GM23338 (cell line): ENCODE data around the gene ASB11. TPM values are rescaled to one million over a fixed set of nuclear protein-coding genes. Genes with fewer than 3 reads are reported as not detected.

ENCODE experiments used
- ATAC-seq: fragments of 200-7000 bp; cut with Tn5 transposase; 3 replicates; pipeline ENCODE4 v1.9.1; 2020
- DNase-seq: peaks from one replicate; pipeline ENCODE4 v3.0.0-alpha.2; 2015; ENCODE audit warnings: low spot score
- H2AFZ ChIP-seq: fragments of 200-600 bp; sonication (generic); 2 replicates; pipeline ENCODE4 v1.8.0; 2016; ENCODE audit warnings: antibody characterized with exemption, mild to moderate bottlenecking, moderate library complexity
- H3F3A ChIP-seq: fragments of 200-600 bp; sonication (generic); replicated peaks from 2 replicates; pipeline ENCODE4 v1.8.0; 2017; ENCODE audit warnings: antibody characterized with exemption, mixed run types, low read depth
- H3K27ac ChIP-seq: fragments of 200-600 bp; sonication (generic); 2 replicates; pipeline ENCODE4 v1.6.1; 2016; ENCODE audit warnings: low read depth
- H3K27me3 ChIP-seq: fragments of 200-600 bp; sonication (generic); 2 replicates; pipeline ENCODE4 v1.8.0; 2016; ENCODE audit warnings: mild to moderate bottlenecking, mixed run types, moderate library complexity; ENCODE audit not compliant: insufficient read depth
- H3K36me3 ChIP-seq: fragments of 200-600 bp; sonication (generic); 2 replicates; pipeline ENCODE4 v1.8.0; 2016; ENCODE audit warnings: mild to moderate bottlenecking; ENCODE audit not compliant: insufficient read depth
- H3K4me1 ChIP-seq: fragments of 200-600 bp; sonication (generic); 2 replicates; pipeline ENCODE4 v1.8.0; 2016; ENCODE audit warnings: mild to moderate bottlenecking, moderate library complexity; ENCODE audit not compliant: insufficient read depth
- H3K4me2 ChIP-seq: fragments of 200-600 bp; sonication (generic); 2 replicates; pipeline ENCODE4 v1.7.1; 2017; ENCODE audit warnings: mixed run types
- H3K4me3 ChIP-seq: fragments of 200-600 bp; sonication (generic); 2 replicates; pipeline ENCODE4 v1.6.1; 2016; ENCODE audit warnings: mixed run types
- H3K79me2 ChIP-seq: fragments of 200-600 bp; sonication (generic); replicated peaks from 2 replicates; pipeline ENCODE4 v1.8.0; 2017; ENCODE audit warnings: mild to moderate bottlenecking; ENCODE audit not compliant: insufficient read depth
- H3K9me2 ChIP-seq: fragments of 200-600 bp; sonication (generic); 2 replicates; pipeline ENCODE4 v1.8.0; 2017; ENCODE audit not compliant: insufficient read depth
- H4K20me1 ChIP-seq: fragments of 200-600 bp; sonication (generic); replicated peaks from 2 replicates; pipeline ENCODE4 v1.8.0; 2017; ENCODE audit warnings: mild to moderate bottlenecking; ENCODE audit not compliant: insufficient read depth
- H3K27ac Mint-ChIP-seq: 2 replicates; pipeline ENCODE4 v1.8.0; 2020; ENCODE audit warnings: inconsistent platforms, mild to moderate bottlenecking, moderate library complexity, mixed read lengths
- H3K27me3 Mint-ChIP-seq: 3 replicates; pipeline ENCODE4 v1.8.0; 2022; ENCODE audit warnings: low read depth, mild to moderate bottlenecking, moderate library complexity, mixed read lengths, inconsistent platforms; ENCODE audit not compliant: insufficient read depth, poor library complexity
- H3K36me3 Mint-ChIP-seq: 3 replicates; pipeline ENCODE4 v1.8.0; 2021; ENCODE audit warnings: low read depth, mild to moderate bottlenecking, inconsistent platforms, moderate library complexity, mixed read lengths
- H3K4me1 Mint-ChIP-seq: 3 replicates; pipeline ENCODE4 v1.8.0; 2020; ENCODE audit warnings: mild to moderate bottlenecking, inconsistent platforms, mixed read lengths
- H3K4me3 Mint-ChIP-seq: 3 replicates; pipeline ENCODE4 v1.8.0; 2021; ENCODE audit warnings: moderate library complexity, mild to moderate bottlenecking, inconsistent platforms, mixed read lengths
- H3K9me3 Mint-ChIP-seq: 3 replicates; pipeline ENCODE4 v1.8.0; 2020; ENCODE audit warnings: moderate library complexity, mild to moderate bottlenecking, inconsistent platforms, mixed read lengths
- CREB1 ChIP-seq: fragments of 250-450 bp; sonication (Bioruptor Pico); IDR thresholded peaks from 2 replicates; pipeline ENCODE4 v1.5.0; 2020; ENCODE audit warnings: low read depth, mild to moderate bottlenecking, moderate library complexity
- NANOG ChIP-seq: IDR thresholded peaks from 2 replicates; pipeline ENCODE4 v1.6.1; 2016; ENCODE audit warnings: antibody characterized with exemption, borderline replicate concordance
- STAT1 ChIP-seq: IDR thresholded peaks from one replicate; pipeline ENCODE4 v1.6.1; 2016; ENCODE audit warnings: antibody characterized with exemption; ENCODE audit not compliant: unreplicated experiment
- polyA plus RNA-seq: library from polyadenylated mRNA; unstranded; fragments of >200 nt; fragmentation: Nextera tagmentation; extraction: Ambion mirVana; gene quantifications from 2 replicates; pipeline ENCODE4 v1.2.1, GENCODE V29; 2016
- total RNA-seq: library from RNA; depleted of rRNA; stranded (reverse); fragments of >200 nt; shearing (Covaris generic); gene quantifications from 2 replicates; pipeline ENCODE4 v1.2.3, GENCODE V29; 2014
- TF ChIP-seq, protein P1 (sequence below): IDR thresholded peaks from one replicate; pipeline ENCODE4 v1.6.1; 2018; ENCODE audit warnings: antibody characterized with exemption; ENCODE audit not compliant: unreplicated experiment
- TF ChIP-seq, protein P2 (sequence below): IDR thresholded peaks from 2 replicates; pipeline ENCODE4 v1.6.1; 2016; ENCODE audit warnings: antibody characterized with exemption
- TF ChIP-seq, protein P3 (sequence below), 2 experiments: fragments of 200-600 bp in 1 of 2; sonication (generic) in 1 of 2; conservative IDR thresholded peaks; 2 replicates each; pipeline versions ENCODE4 v1.5.1 to v1.6.1; 2016 to 2017; ENCODE audit warnings: antibody characterized with exemption in 2 of 2, low read depth in 2 of 2, mild to moderate bottlenecking in 2 of 2, moderate library complexity in 1 of 2

The ASB11 gene
- total and polyA plus RNA-seq, 2 experiments from 2014 or later, result not detected

DNA sequence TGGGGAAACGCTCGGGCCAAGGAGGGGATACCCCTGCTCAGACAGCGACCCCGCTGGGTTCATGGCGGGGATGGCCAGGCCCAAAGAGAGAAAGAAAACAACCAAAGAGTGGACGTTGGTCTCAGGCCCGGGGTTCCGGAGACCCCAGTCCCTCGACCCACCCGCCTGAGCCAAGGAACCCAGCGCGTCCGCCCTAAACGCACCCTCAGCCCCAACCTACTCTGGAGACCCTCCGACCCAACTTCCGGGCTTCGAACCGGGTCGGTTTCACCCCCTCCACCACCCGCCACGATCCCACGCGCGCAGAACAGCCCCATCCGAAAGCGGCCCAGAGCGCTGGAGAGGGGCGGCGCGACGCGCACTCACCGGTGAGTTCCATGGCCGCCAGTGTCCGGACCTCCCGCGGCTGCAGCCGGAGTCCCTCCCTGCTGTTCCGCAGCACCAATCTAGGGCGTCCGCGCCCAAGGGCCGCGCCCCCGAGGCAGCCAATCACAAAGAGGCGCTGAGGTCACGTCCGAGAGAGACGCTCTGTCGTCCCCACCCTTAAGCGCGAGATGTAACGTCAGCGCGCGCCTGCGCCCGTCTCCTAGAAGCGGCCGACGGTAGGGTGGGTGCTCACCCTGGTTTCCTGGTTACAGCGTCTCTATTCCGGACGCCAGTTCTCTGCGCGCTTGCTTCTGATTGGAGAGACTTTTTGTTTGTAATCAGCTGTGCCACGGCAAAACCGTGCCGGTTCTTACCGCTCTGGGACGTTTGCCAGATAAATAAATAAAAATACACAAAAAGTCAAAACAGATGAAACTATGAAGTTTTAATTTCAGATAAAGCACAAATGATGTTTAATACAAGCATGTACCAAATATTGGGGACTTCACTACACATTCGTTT is 19.9 kb upstream of the ASB11 start, which contains the start of gene PIGA (continued):
- TF ChIP-seq, protein P1, sequence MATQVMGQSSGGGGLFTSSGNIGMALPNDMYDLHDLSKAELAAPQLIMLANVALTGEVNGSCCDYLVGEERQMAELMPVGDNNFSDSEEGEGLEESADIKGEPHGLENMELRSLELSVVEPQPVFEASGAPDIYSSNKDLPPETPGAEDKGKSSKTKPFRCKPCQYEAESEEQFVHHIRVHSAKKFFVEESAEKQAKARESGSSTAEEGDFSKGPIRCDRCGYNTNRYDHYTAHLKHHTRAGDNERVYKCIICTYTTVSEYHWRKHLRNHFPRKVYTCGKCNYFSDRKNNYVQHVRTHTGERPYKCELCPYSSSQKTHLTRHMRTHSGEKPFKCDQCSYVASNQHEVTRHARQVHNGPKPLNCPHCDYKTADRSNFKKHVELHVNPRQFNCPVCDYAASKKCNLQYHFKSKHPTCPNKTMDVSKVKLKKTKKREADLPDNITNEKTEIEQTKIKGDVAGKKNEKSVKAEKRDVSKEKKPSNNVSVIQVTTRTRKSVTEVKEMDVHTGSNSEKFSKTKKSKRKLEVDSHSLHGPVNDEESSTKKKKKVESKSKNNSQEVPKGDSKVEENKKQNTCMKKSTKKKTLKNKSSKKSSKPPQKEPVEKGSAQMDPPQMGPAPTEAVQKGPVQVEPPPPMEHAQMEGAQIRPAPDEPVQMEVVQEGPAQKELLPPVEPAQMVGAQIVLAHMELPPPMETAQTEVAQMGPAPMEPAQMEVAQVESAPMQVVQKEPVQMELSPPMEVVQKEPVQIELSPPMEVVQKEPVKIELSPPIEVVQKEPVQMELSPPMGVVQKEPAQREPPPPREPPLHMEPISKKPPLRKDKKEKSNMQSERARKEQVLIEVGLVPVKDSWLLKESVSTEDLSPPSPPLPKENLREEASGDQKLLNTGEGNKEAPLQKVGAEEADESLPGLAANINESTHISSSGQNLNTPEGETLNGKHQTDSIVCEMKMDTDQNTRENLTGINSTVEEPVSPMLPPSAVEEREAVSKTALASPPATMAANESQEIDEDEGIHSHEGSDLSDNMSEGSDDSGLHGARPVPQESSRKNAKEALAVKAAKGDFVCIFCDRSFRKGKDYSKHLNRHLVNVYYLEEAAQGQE, result no peak
- TF ChIP-seq CREB1 (CRISPR knock-in tag) (peak; percentile 83), NANOG (no peak)
- TF ChIP-seq, protein P2, sequence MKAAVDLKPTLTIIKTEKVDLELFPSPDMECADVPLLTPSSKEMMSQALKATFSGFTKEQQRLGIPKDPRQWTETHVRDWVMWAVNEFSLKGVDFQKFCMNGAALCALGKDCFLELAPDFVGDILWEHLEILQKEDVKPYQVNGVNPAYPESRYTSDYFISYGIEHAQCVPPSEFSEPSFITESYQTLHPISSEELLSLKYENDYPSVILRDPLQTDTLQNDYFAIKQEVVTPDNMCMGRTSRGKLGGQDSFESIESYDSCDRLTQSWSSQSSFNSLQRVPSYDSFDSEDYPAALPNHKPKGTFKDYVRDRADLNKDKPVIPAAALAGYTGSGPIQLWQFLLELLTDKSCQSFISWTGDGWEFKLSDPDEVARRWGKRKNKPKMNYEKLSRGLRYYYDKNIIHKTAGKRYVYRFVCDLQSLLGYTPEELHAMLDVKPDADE, result no peak
- TF ChIP-seq, protein P3, sequence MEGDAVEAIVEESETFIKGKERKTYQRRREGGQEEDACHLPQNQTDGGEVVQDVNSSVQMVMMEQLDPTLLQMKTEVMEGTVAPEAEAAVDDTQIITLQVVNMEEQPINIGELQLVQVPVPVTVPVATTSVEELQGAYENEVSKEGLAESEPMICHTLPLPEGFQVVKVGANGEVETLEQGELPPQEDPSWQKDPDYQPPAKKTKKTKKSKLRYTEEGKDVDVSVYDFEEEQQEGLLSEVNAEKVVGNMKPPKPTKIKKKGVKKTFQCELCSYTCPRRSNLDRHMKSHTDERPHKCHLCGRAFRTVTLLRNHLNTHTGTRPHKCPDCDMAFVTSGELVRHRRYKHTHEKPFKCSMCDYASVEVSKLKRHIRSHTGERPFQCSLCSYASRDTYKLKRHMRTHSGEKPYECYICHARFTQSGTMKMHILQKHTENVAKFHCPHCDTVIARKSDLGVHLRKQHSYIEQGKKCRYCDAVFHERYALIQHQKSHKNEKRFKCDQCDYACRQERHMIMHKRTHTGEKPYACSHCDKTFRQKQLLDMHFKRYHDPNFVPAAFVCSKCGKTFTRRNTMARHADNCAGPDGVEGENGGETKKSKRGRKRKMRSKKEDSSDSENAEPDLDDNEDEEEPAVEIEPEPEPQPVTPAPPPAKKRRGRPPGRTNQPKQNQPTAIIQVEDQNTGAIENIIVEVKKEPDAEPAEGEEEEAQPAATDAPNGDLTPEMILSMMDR (conservative IDR thresholded peaks at IDR 0.05; ENCODE audit: low read depth in 2 of 2), result no peak

DNA sequence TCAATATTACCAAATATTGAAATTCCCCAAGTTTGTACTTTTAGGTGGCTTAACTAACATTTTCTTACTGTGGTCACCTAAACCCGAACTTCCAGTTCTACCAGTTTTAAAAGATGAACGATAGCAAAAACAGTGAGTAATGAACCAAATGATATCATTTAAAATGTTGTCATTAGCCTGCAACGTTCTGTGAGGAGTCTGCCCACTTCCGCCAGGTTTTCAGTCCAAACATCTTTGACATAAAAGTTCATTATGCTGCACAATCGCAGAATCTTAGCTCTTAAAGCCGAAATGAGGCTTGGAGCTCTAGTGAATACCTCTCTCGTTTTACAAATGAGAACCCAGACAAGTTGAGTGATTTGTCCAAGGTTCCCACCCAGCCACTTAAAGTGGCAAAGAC is 19.1 kb upstream of the ASB11 start:
- Mint-ChIP-seq H3K27ac (peak overlapping the region; percentile 98), H3K27me3 (no peaks in the 10 kb centered on the region), H3K36me3 (peaks cover 4% of the 10 kb centered on the region; the same call in 1 of the 3 replicates), H3K9me3 (no peaks in the 10 kb centered on the region), H3K4me1 (peaks cover 3% of the 10 kb centered on the region; the same call in 1 of the 3 replicates), H3K4me3 (peak overlapping the region; percentile 91)
- no peaks in the 10 kb centered on the region for H4K20me1 ChIP-seq
- peak overlapping the region; percentile 63 for H3K4me3 ChIP-seq
- H3F3A ChIP-seq, result no peaks in the 10 kb centered on the region
- H3K4me2 ChIP-seq, result peak overlapping the region; percentile 78
- H3K36me3 ChIP-seq, result no peaks in the 10 kb centered on the region; the same call in 1 of the 2 replicates
- ATAC-seq (no peak), DNase-seq (no peak)
- no peaks in the 10 kb centered on the region for H3K27me3 ChIP-seq
- H2AFZ ChIP-seq, result no peak overlapping the region
- no peak overlapping the region for H3K27ac ChIP-seq
- no peaks in the 10 kb centered on the region for H3K9me2 ChIP-seq
- peaks cover 8% of the 10 kb centered on the region; the same call in 1 of the 2 replicates for H3K79me2 ChIP-seq
- H3K4me1 ChIP-seq, result no peaks in the 10 kb centered on the region
- TF ChIP-seq, protein P1, result no peak
- TF ChIP-seq STAT1, result no peak
